Effector memory CD4-positive, alpha-beta T cell (primary cell): ENCODE measurements around the gene INHBC.
"Not testable (repeated sequence)": the region's sequence is repeated elsewhere in the genome, so short reads cannot be mapped to it uniquely, and the experiment has no call there.

Source experiments
- DNase-seq, 3 donors: peaks; one replicate each; pipeline ENCODE4 v3.0.0-alpha.2; 2020
- H3K27ac ChIP-seq: 2 replicates; pipeline ENCODE4 v1.7.0; 2013; ENCODE audit warnings: mild to moderate bottlenecking, low read length, moderate library complexity; ENCODE audit not compliant: insufficient read depth, poor library complexity, severe bottlenecking
- H3K27me3 ChIP-seq: replicated peaks from 2 replicates; pipeline ENCODE4 v1.7.0; 2013; ENCODE audit warnings: mild to moderate bottlenecking, low read length; ENCODE audit not compliant: insufficient read depth, control insufficient read depth, poor library complexity, severe bottlenecking
- H3K36me3 ChIP-seq: 2 replicates; pipeline ENCODE4 v1.7.0; 2013; ENCODE audit warnings: mild to moderate bottlenecking, low read length, moderate library complexity; ENCODE audit not compliant: control insufficient read depth, insufficient read depth
- H3K4me1 ChIP-seq: 2 replicates; pipeline ENCODE4 v1.7.0; 2013; ENCODE audit warnings: low read length, mild to moderate bottlenecking; ENCODE audit not compliant: control insufficient read depth, insufficient read depth, poor library complexity, severe bottlenecking
- H3K4me3 ChIP-seq: 2 replicates; pipeline ENCODE4 v1.7.0; 2013; ENCODE audit warnings: low read length, low read depth, mild to moderate bottlenecking; ENCODE audit not compliant: insufficient read depth, poor library complexity, severe bottlenecking
- H3K9me3 ChIP-seq: 2 replicates; pipeline ENCODE4 v1.7.0; 2013; ENCODE audit warnings: mild to moderate bottlenecking, low read length, moderate library complexity; ENCODE audit not compliant: control insufficient read depth

The INHBC gene

GRCh38 chr12:57441393-57441792 lies 6.8 kb downstream of the INHBC start:
- H3K27me3 ChIP-seq, H3K4me3 ChIP-seq, H3K27ac ChIP-seq, DNase-seq, H3K9me3 ChIP-seq, H3K4me1 ChIP-seq, H3K36me3 ChIP-seq: not testable (repeated sequence)

- no peak overlapping the region for H3K27ac ChIP-seq
- no peaks in the 10 kb centered on the region for H3K4me1 ChIP-seq
- no peak overlapping the region for H3K4me3 ChIP-seq
- no peak for DNase-seq
- H3K27me3 ChIP-seq: no peaks in the 10 kb centered on the region
- no peaks in the 10 kb centered on the region for H3K9me3 ChIP-seq
- no peaks in the 10 kb centered on the region for H3K36me3 ChIP-seq
Observed at GRCh38 chr12:57441846-57442427, 7.4 kb downstream of the INHBC start.

- H3K36me3 ChIP-seq, H3K9me3 ChIP-seq, H3K27me3 ChIP-seq, H3K27ac ChIP-seq, DNase-seq, H3K4me1 ChIP-seq, H3K4me3 ChIP-seq: not testable (repeated sequence)
Observed at GRCh38 chr12:57444337-57444736, 9.8 kb downstream of the INHBC start.

GRCh38 chr12:57444744-57445143 lies 10.2 kb downstream of the INHBC start:
- Histone ChIP-seq H3K4me3 (no peak overlapping the region), H3K27me3 (no peaks in the 10 kb centered on the region), H3K9me3 (no peaks in the 10 kb centered on the region), H3K36me3 (no peaks in the 10 kb centered on the region), H3K4me1 (no peaks in the 10 kb centered on the region), H3K27ac (no peak overlapping the region)
- no peak for DNase-seq

GRCh38 chr12:57446292-57446960 lies 11.8 kb downstream of the INHBC start:
- H3K9me3 ChIP-seq: no peaks in the 10 kb centered on the region

GRCh38 chr12:57448669-57449068 lies 14.1 kb downstream of the INHBC start:
- Histone ChIP-seq H3K4me3 (no peak overlapping the region), H3K27me3 (no peaks in the 10 kb centered on the region), H3K4me1 (no peaks in the 10 kb centered on the region), H3K9me3 (no peaks in the 10 kb centered on the region), H3K27ac (no peak overlapping the region), H3K36me3 (no peaks in the 10 kb centered on the region)
- no peak for DNase-seq

More at GRCh38 chr12:57446292-57446960, 11.8 kb downstream of the INHBC start:
- Histone ChIP-seq H3K4me3 (no peak overlapping the region), H3K36me3 (no peaks in the 10 kb centered on the region), H3K4me1 (no peaks in the 10 kb centered on the region), H3K27ac (no peak overlapping the region), H3K27me3 (no peaks in the 10 kb centered on the region)
- DNase-seq: no peak

- H3K4me1 ChIP-seq: no peaks in the 10 kb centered on the region
- no peak overlapping the region for H3K27ac ChIP-seq
- no peaks in the 10 kb centered on the region for H3K27me3 ChIP-seq
- no peak for DNase-seq
- no peaks in the 10 kb centered on the region for H3K9me3 ChIP-seq
- H3K4me3 ChIP-seq: no peak overlapping the region
- no peaks in the 10 kb centered on the region for H3K36me3 ChIP-seq
Observed at GRCh38 chr12:57449375-57449774, 14.8 kb downstream of the INHBC start.

- no peak for DNase-seq
- Histone ChIP-seq H3K36me3 (no peaks in the 10 kb centered on the region), H3K27ac (no peak overlapping the region), H3K4me1 (no peaks in the 10 kb centered on the region), H3K9me3 (no peaks in the 10 kb centered on the region), H3K4me3 (no peak overlapping the region), H3K27me3 (no peaks in the 10 kb centered on the region)
Observed at GRCh38 chr12:57450057-57450456, 15.5 kb downstream of the INHBC start.

GRCh38 chr12:57451233-57451778 lies 16.7 kb downstream of the INHBC start:
- H3K27ac ChIP-seq: no peak overlapping the region
- H3K27me3 ChIP-seq: no peaks in the 10 kb centered on the region
- no peak for DNase-seq
- no peaks in the 10 kb centered on the region for H3K36me3 ChIP-seq
- no peak overlapping the region for H3K4me3 ChIP-seq
- H3K9me3 ChIP-seq: no peaks in the 10 kb centered on the region
- H3K4me1 ChIP-seq: no peaks in the 10 kb centered on the region

- H3K27ac ChIP-seq: no peak overlapping the region
- no peak overlapping the region for H3K4me3 ChIP-seq
- H3K4me1 ChIP-seq: no peaks in the 10 kb centered on the region
- H3K36me3 ChIP-seq: no peaks in the 10 kb centered on the region
- no peak for DNase-seq
- no peaks in the 10 kb centered on the region for H3K9me3 ChIP-seq
- no peaks in the 10 kb centered on the region for H3K27me3 ChIP-seq
Observed at GRCh38 chr12:57452181-57452936, 17.8 kb downstream of the INHBC start.
